ENCODE measurements around the gene DYRK4. TPM values are rescaled to one million over a fixed set of nuclear protein-coding genes. Genes with fewer than 3 reads are reported as not detected.

Gene DYRK4
- total RNA-seq, 1 donor from 2014 or later: 22.1 TPM

DNA sequence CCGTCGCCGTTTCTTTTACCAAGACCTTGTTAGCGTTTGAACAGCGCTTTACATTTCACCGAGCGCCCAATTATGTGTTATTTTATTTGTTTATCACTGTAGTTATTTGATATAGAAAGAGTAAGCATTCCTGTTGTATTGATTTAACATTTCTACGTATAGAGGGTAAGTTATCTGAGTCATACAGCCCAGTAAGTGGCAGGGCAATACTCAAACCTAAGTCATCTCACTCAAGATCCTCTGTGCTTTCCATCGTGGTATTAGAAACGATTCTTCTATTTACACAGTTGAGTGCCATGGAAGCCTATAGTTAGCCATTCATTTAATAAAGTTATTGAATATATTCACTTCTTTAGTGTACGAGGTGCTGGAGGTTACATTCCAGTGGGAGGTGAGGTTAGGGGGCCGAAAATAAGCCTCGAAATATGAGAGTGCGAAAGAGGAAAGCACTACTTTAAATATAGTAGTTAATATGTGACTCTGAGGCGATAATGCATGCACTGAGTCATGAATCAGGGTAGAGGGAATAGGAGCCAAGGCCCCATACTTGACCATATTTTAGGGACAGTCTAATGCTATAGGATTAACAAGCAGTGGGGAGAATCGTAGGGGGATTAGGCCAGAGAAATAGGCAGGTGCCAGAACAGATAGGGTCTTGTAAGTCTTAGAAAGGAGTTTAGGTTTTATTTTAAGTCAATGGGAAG is 22.7 kb upstream of the DYRK4 start:
- intact Hi-C loops (cut with micrococcal nuclease): loop anchor here (2.0 to 10.0 kb wide), 2 partner anchors 435 to 787 kb away; partner anchors contain the start of gene CRACR2A
- peaks cover 31% of the 10 kb centered on the region for H3K4me1 Mint-ChIP-seq
- ChIA-PET CTCF (no interaction called here), POLR2A (interaction anchor here (0.5 kb wide), 1 partner anchor 370 kb away, joined by 4 read pairs; no protein-coding TSS in a partner anchor)
- peak overlapping the region; percentile 99 for H3K27ac Mint-ChIP-seq
- H3K36me3 Mint-ChIP-seq (ENCODE audit: low read depth): peaks cover 24% of the 10 kb centered on the region
- TF ChIP-seq, protein P1, sequence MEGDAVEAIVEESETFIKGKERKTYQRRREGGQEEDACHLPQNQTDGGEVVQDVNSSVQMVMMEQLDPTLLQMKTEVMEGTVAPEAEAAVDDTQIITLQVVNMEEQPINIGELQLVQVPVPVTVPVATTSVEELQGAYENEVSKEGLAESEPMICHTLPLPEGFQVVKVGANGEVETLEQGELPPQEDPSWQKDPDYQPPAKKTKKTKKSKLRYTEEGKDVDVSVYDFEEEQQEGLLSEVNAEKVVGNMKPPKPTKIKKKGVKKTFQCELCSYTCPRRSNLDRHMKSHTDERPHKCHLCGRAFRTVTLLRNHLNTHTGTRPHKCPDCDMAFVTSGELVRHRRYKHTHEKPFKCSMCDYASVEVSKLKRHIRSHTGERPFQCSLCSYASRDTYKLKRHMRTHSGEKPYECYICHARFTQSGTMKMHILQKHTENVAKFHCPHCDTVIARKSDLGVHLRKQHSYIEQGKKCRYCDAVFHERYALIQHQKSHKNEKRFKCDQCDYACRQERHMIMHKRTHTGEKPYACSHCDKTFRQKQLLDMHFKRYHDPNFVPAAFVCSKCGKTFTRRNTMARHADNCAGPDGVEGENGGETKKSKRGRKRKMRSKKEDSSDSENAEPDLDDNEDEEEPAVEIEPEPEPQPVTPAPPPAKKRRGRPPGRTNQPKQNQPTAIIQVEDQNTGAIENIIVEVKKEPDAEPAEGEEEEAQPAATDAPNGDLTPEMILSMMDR (IDR thresholded peaks at IDR 0.05): no peak
- no peak for ATAC-seq (ENCODE audit: low read depth)
- no peaks in the 10 kb centered on the region for H3K27me3 Mint-ChIP-seq
- DNase-seq: no peak
- no peaks in the 10 kb centered on the region for H3K9me3 Mint-ChIP-seq
- peak overlapping the region; percentile 91 for H3K4me3 Mint-ChIP-seq

DNA sequence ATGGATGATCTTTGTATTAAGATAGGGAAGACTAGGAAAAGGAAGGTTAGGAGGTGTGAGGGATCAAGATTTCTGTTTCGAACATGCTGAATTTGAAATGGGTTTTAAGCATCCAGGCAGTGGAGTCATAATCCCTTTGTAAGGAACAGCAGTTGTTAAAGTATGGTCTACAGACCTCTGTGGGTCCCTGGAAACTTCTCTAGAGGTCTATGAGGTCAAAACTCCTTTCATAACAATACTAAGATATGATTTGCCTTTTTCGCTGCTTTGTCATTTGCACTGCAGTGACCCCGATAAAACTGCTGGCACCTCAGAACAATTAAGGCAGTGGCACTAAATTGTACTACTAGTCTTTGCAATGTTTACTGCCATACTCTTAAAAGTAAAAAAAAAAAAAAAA is 21.8 kb upstream of the DYRK4 start:
- H3K36me3 Mint-ChIP-seq (ENCODE audit: low read depth): peaks cover 28% of the 10 kb centered on the region
- ChIA-PET POLR2A (no interaction called here), CTCF (interaction anchor here (0.6 kb wide), 1 partner anchor 251 kb away, joined by 3 read pairs; no protein-coding TSS in a partner anchor)
- intact Hi-C loops (cut with micrococcal nuclease): no loop called here
- H3K4me3 Mint-ChIP-seq: no peak overlapping the region
- no peak overlapping the region for H3K27ac Mint-ChIP-seq
- no peaks in the 10 kb centered on the region for H3K9me3 Mint-ChIP-seq
- TF ChIP-seq, protein P1 (IDR thresholded peaks at IDR 0.05): no peak
- no peaks in the 10 kb centered on the region for H3K27me3 Mint-ChIP-seq
- H3K4me1 Mint-ChIP-seq: peaks cover 38% of the 10 kb centered on the region
- ATAC-seq (ENCODE audit: low read depth) (no peak), DNase-seq (no peak)

DNA sequence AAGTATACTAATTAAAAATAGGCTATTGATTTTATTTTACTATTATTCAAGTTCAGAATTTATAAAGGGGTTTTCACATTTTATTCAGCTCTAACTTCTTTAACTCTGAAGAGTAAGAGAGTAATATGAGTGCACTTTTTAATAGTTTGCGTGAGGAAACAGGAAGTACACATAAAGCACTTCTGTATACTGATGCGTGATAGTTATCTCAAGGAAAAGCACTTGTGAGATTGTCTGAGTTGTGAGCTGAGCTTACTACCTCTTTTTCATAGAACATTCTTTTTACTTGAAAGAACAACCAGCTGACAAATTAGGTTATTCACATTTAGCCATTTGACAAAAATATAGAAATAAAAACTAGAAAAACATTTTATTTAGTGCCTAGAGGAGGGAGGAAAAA is 21.4 kb upstream of the DYRK4 start:
- Mint-ChIP-seq H3K4me1 (peaks cover 41% of the 10 kb centered on the region), H3K9me3 (no peaks in the 10 kb centered on the region), H3K36me3 (ENCODE audit: low read depth) (peaks cover 25% of the 10 kb centered on the region), H3K27me3 (no peaks in the 10 kb centered on the region), H3K27ac (no peak overlapping the region), H3K4me3 (no peak overlapping the region)
- ChIA-PET CTCF (interaction anchor here (0.6 kb wide), 1 partner anchor 251 kb away, joined by 3 read pairs; no protein-coding TSS in a partner anchor), POLR2A (interaction anchor here (0.8 kb wide), 1 partner anchor 108 kb away, joined by 3 read pairs; the partner anchor contains the start of genes AKAP3 and NDUFA9)
- DNase-seq: no peak
- TF ChIP-seq, protein P1 (IDR thresholded peaks at IDR 0.05): no peak
- ATAC-seq (ENCODE audit: low read depth): no peak
- intact Hi-C loops (cut with micrococcal nuclease): no loop called here

DNA sequence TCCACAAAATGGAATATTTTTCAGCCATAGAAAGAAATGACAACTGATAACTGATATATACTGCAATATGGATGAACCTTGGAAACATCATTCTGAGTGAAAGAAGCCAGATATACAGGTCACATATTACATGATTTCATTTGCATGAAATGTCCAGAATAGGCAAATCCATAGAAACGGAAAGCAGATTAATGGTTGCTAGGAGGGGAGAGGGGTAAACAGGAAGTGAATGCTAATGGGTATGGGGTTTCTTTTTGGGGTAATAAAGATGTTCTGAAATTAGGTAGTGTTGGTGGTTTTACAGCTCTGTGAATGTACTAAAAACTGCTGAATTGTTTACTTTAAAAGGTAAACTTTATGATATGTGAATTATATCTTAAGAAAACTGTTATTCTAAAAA is 16.8 kb upstream of the DYRK4 start:
- intact Hi-C loops (cut with micrococcal nuclease): no loop called here
- H3K9me3 Mint-ChIP-seq: no peaks in the 10 kb centered on the region
- H3K4me1 Mint-ChIP-seq: peaks cover 13% of the 10 kb centered on the region
- DNase-seq (no peak), ATAC-seq (ENCODE audit: low read depth) (no peak)
- no peak overlapping the region for H3K4me3 Mint-ChIP-seq
- ChIA-PET POLR2A (no interaction called here), CTCF (interaction anchor here (0.9 kb wide), 1 partner anchor 59 kb away, joined by 3 read pairs; no protein-coding TSS in a partner anchor)
- peaks cover 21% of the 10 kb centered on the region for H3K36me3 Mint-ChIP-seq (ENCODE audit: low read depth)
- TF ChIP-seq, protein P1 (IDR thresholded peaks at IDR 0.05): no peak
- no peaks in the 10 kb centered on the region for H3K27me3 Mint-ChIP-seq
- H3K27ac Mint-ChIP-seq: no peak overlapping the region

DNA sequence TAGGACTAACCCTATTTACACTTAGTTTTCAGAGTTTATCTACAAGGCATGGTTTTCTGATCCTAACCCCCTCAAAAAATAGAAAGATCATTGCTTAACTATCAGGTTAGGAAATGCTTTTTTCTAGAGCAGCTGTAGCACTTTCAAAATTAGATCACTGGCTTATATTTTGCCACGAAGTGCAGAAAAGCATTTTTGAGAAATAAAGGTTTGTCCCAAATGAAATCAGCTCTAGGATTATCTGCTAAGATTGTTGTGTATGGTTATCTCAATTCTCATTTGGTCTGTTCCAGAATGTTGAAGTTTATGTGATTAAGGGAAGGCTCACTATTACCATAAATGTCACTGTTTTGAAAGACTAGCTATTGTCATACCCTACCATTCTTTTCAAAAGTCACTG is 9.8 kb upstream of the DYRK4 start:
- TF ChIP-seq, protein P1 (IDR thresholded peaks at IDR 0.05): no peak
- CTCF ChIA-PET: no interaction called here
- H3K36me3 Mint-ChIP-seq (ENCODE audit: low read depth): peaks cover 10% of the 10 kb centered on the region
- DNase-seq (no peak), ATAC-seq (ENCODE audit: low read depth) (no peak)
- POLR2A ChIA-PET: no interaction called here
- no peaks in the 10 kb centered on the region for H3K27me3 Mint-ChIP-seq
- intact Hi-C loops (cut with micrococcal nuclease): no loop called here
- H3K9me3 Mint-ChIP-seq: no peaks in the 10 kb centered on the region
- no peak overlapping the region for H3K4me3 Mint-ChIP-seq
- H3K4me1 Mint-ChIP-seq: no peaks in the 10 kb centered on the region
- no peak overlapping the region for H3K27ac Mint-ChIP-seq

Measured in activated B cell treated with CpG ODN at 0.5 μM for 24 hours (primary cell).